Measurements from ENCODE around the gene FGF23.

FGF23 gene

GRCh38 chr12:4322726-4323125, 56.8 kb downstream of the FGF23 start:
- Histone ChIP-seq H3K9me3 (ENCODE audit: insufficient read depth, low read length) (no peaks in the 10 kb centered on the region), H3K9ac (ENCODE audit: insufficient read length, low read depth) (no peak overlapping the region), H3K36me3 (ENCODE audit: insufficient read depth, insufficient read length, low read length) (peaks cover 44% of the 10 kb centered on the region), H3K4me3 (ENCODE audit: insufficient read length, low read depth) (peak overlapping the region; percentile 29), H3K27me3 (ENCODE audit: insufficient read depth, insufficient read length) (peaks cover 2% of the 10 kb centered on the region), H3K4me1 (ENCODE audit: insufficient read depth, insufficient read length) (no peaks in the 10 kb centered on the region)
- TF ChIP-seq YY1 (IDR thresholded peaks at IDR 0.05; ENCODE audit: insufficient read depth, insufficient read length) (no peak), SUZ12 (IDR thresholded peaks at IDR 0.05; ENCODE audit: extremely low read depth, insufficient read depth, insufficient read length) (no peak), ZNF274 (IDR thresholded peaks at IDR 0.05; ENCODE audit: low read depth, low read length) (no peak)
- DNase-seq (ENCODE audit: low read depth, low spot score): no peak

- Histone ChIP-seq H3K9ac (ENCODE audit: insufficient read length, low read depth) (peak within 1 kb of the TSS; percentile 95), H3K4me3 (ENCODE audit: insufficient read length, low read depth) (peak within 1 kb of the TSS; percentile 81), H3K9me3 (ENCODE audit: insufficient read depth, low read length) (no peaks in the 10 kb centered on the region), H3K4me1 (ENCODE audit: insufficient read depth, insufficient read length) (no peaks in the 10 kb centered on the region), H3K36me3 (ENCODE audit: insufficient read depth, insufficient read length, low read length) (peaks cover 34% of the 10 kb centered on the region), H3K27me3 (ENCODE audit: insufficient read depth, insufficient read length) (peaks cover 2% of the 10 kb centered on the region)
- TF ChIP-seq ZNF274 (IDR thresholded peaks at IDR 0.05; ENCODE audit: low read depth, low read length) (no peak), SUZ12 (IDR thresholded peaks at IDR 0.05; ENCODE audit: extremely low read depth, insufficient read depth, insufficient read length) (no peak), YY1 (IDR thresholded peaks at IDR 0.05; ENCODE audit: insufficient read depth, insufficient read length) (peak; percentile 22)
- peak; percentile 100 for DNase-seq (ENCODE audit: low read depth, low spot score)
Measured at GRCh38 chr12:4320853-4321701, 58.4 kb downstream of the FGF23 start, which contains the start of gene TIGAR. TSS of gene TIGAR (plus strand) at chr12:4321213. CDS start at chr12:4321272, 59 bp downstream.

- Histone ChIP-seq H3K36me3 (ENCODE audit: insufficient read depth, insufficient read length, low read length) (peaks cover 28% of the 10 kb centered on the region), H3K4me1 (ENCODE audit: insufficient read depth, insufficient read length) (no peaks in the 10 kb centered on the region), H3K9ac (ENCODE audit: insufficient read length, low read depth) (peak overlapping the region; percentile 89), H3K27me3 (ENCODE audit: insufficient read depth, insufficient read length) (peaks cover 2% of the 10 kb centered on the region), H3K9me3 (ENCODE audit: insufficient read depth, low read length) (no peaks in the 10 kb centered on the region), H3K4me3 (ENCODE audit: insufficient read length, low read depth) (peak overlapping the region; percentile 81)
- DNase-seq (ENCODE audit: low read depth, low spot score): no peak
- no peak for TF ChIP-seq YY1 (IDR thresholded peaks at IDR 0.05; ENCODE audit: insufficient read depth, insufficient read length)
- no peak for TF ChIP-seq ZNF274 (IDR thresholded peaks at IDR 0.05; ENCODE audit: low read depth, low read length)
- no peak for TF ChIP-seq SUZ12 (IDR thresholded peaks at IDR 0.05; ENCODE audit: extremely low read depth, insufficient read depth, insufficient read length)
Measured at GRCh38 chr12:4320497-4320852, 59.0 kb downstream of the FGF23 start.

Data from NT2/D1 (cell line).